IPS-18a (cell line): Measurements from ENCODE around the gene SPATA31D1.

Experiments
- H3K27ac ChIP-seq: one replicate; pipeline ENCODE4 v1.5.1; 2013; ENCODE audit warnings: low read length
- H3K27me3 ChIP-seq: one replicate; pipeline ENCODE4 v1.6.1; 2013; ENCODE audit warnings: mild to moderate bottlenecking, low read length; ENCODE audit not compliant: control insufficient read depth, insufficient read depth
- H3K36me3 ChIP-seq: one replicate; pipeline ENCODE4 v1.6.1; 2013; ENCODE audit warnings: low read depth, low read length; ENCODE audit not compliant: control insufficient read depth
- H3K4me1 ChIP-seq: one replicate; pipeline ENCODE4 v1.6.1; 2013; ENCODE audit warnings: low read depth, low read length; ENCODE audit not compliant: control insufficient read depth
- H3K4me3 ChIP-seq: one replicate; pipeline ENCODE4 v1.5.1; 2013; ENCODE audit warnings: low read length
- H3K9ac ChIP-seq: one replicate; pipeline ENCODE4 v1.6.1; 2013; ENCODE audit warnings: mild to moderate bottlenecking, low read length, moderate library complexity
- H3K9me3 ChIP-seq: one replicate; pipeline ENCODE4 v1.6.1; 2013; ENCODE audit warnings: low read depth, low read length; ENCODE audit not compliant: control insufficient read depth

The SPATA31D1 gene

DNA sequence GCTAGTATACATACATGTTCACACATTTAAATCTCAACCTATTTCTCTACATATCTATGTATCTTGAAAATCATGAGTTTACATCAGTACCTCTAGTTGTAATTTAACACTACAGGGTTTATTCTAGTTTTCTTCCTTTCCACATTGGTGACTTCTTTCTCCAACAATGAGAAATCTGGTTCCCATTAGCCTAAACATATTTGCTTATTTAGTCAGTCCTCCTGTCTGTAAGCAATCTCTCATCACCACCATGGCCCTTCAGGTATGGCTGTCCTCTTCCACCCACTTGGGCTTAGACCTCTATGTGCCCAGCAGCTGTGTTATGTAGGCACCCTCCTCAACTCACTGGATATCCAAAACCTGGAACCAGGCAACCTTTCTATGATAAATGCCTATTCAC is 8.0 kb upstream of the SPATA31D1 start:
- Histone ChIP-seq H3K27me3 (no peaks in the 10 kb centered on the region), H3K27ac (no peak overlapping the region), H3K4me1 (no peaks in the 10 kb centered on the region), H3K36me3 (no peaks in the 10 kb centered on the region), H3K4me3 (no peak overlapping the region), H3K9me3 (no peaks in the 10 kb centered on the region), H3K9ac (no peak overlapping the region)

DNA sequence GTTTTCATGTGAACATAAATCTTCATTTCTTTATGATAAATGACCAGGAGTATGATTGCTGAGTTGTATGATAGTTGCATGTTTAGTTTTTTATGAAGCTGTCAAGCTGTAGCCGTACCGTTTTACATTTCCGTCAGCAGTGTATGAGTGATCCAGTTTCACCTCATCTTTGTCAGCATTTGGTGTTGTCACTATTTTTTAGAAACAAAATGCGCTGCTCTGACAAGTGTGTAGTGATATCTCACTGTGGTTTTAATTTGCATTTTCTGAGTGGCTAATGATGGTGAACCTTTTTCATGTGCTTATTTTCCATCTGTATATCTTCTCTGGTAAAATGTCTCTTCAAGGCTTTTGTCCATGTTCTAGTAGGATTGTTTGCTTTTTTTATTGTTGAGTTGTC is 6.7 kb upstream of the SPATA31D1 start:
- H3K9ac ChIP-seq = no peak overlapping the region

DNA sequence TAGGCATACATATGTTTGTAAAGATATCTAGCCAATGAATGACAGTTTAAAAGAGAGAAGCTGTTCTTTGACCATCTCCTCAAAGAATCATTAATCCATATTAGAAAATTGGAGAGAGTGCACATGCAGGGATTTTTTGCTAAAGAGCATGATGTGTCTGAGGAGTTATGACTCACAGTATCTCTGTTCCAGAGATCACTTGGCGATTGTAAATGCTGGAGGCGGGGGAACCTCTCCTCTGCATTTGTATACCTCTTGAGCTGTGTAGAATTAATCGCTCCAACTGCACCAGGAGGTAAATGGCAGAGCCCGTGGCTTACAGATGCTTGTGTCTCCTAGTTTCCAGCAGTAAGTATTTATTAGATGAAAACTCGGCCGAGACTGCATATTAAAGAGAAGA is 3.6 kb upstream of the SPATA31D1 start:
- H3K27me3 ChIP-seq = no peaks in the 10 kb centered on the region
- no peak overlapping the region for H3K27ac ChIP-seq
- no peaks in the 10 kb centered on the region for H3K36me3 ChIP-seq
- no peaks in the 10 kb centered on the region for H3K4me1 ChIP-seq
- no peak overlapping the region for H3K9ac ChIP-seq
- no peak overlapping the region for H3K4me3 ChIP-seq
- H3K9me3 ChIP-seq = no peaks in the 10 kb centered on the region

More for the DNA sequence above, 6.7 kb upstream of the SPATA31D1 start:
- Histone ChIP-seq H3K27me3 (no peaks in the 10 kb centered on the region), H3K36me3 (no peaks in the 10 kb centered on the region), H3K27ac (no peak overlapping the region), H3K4me3 (no peak overlapping the region), H3K9me3 (no peaks in the 10 kb centered on the region), H3K4me1 (no peaks in the 10 kb centered on the region)

DNA sequence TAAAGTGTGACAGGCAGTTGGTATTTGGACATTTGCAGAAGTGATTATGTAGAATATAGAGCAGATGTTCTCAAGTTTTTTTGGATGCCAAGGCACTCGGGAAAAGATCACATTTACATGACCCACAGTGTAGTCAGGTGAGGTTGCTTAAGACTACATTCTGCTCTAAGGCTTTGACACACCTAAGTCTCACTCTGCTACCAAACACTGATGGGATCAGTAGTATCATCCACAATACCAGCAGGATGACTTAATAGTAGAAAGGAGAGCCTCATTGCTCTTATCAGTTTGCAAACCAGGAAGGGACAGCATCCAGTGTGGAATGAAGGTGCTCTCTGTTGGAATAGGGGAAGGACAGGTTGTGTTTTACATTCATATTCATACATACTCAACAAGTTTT is 2.5 kb upstream of the SPATA31D1 start:
- Histone ChIP-seq H3K27ac (no peak overlapping the region), H3K9me3 (no peaks in the 10 kb centered on the region)

DNA sequence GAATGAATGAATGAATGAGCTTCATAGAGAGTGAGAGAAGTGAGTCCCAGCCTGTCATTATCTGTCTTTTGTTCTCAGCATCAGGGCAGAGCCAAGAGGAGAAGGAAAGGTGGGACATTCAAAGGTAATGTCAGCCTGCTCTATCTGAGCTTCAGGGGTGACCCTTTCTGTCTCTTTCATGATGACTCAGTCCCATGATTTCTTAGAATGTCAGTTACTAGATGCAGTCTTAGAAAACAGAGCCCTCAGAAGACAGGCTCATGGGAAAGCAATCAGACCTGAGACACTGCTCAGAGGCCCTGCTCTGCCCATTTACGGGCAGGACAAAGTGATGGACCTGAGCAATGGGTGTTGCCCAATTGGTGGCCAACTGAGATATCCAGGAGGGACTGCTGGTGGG is 1.1 kb downstream of the SPATA31D1 start:
- no peak overlapping the region for H3K27ac ChIP-seq
- no peaks in the 10 kb centered on the region for H3K9me3 ChIP-seq
- H3K27me3 ChIP-seq = no peaks in the 10 kb centered on the region
- H3K4me3 ChIP-seq = no peak overlapping the region
- H3K4me1 ChIP-seq = no peaks in the 10 kb centered on the region
- no peak overlapping the region for H3K9ac ChIP-seq
- H3K36me3 ChIP-seq = no peaks in the 10 kb centered on the region

More for the DNA sequence above, 2.5 kb upstream of the SPATA31D1 start:
- Histone ChIP-seq H3K4me3 (no peak overlapping the region), H3K36me3 (no peaks in the 10 kb centered on the region), H3K27me3 (no peaks in the 10 kb centered on the region), H3K9ac (no peak overlapping the region), H3K4me1 (no peaks in the 10 kb centered on the region)

DNA sequence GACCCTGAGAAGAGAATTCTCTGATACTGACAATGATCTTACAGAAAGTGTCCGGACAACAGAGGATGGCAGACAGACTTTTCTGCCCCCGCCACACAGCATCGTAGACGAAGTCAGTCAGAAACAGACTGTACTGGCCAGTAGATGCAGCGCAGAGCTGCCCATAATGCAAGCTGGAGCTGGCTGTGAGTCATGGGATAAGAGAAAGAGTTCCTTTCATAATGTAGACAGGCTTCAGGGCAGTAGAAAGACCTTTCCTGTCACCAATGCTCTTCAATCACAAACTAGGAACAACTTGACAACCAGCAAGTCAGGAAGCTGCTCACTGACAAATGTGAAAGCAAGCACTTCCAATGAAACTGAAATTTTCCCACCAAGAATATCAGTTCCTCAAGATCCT is 5.1 kb downstream of the SPATA31D1 start:
- no peaks in the 10 kb centered on the region for H3K36me3 ChIP-seq

DNA sequence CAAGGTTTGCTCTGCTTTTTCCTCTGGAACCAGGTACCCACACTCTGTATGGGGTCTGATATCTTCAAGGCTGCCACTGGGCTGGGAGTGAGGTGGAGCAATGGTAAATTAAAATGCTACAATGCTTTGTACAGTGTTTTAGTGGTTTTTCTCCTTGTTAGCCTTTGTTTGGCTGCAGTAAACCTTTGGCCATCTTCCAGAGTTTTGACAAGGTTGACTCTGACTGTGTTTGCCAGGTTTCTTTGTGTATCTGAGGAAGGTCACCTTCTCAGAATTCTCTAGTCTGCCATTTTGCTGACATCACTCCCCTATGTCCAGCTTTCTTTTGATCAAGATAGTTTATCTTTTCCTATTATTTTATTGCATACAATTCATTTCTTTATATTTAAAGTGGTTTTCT is 11.2 kb downstream of the SPATA31D1 start:
- no peaks in the 10 kb centered on the region for H3K9me3 ChIP-seq
- H3K4me3 ChIP-seq = no peak overlapping the region
- no peak overlapping the region for H3K27ac ChIP-seq
- no peaks in the 10 kb centered on the region for H3K27me3 ChIP-seq
- H3K4me1 ChIP-seq = no peaks in the 10 kb centered on the region
- H3K36me3 ChIP-seq = no peaks in the 10 kb centered on the region
- no peak overlapping the region for H3K9ac ChIP-seq

More for the DNA sequence above, 5.1 kb downstream of the SPATA31D1 start:
- no peaks in the 10 kb centered on the region for H3K9me3 ChIP-seq
- H3K9ac ChIP-seq = no peak overlapping the region
- no peaks in the 10 kb centered on the region for H3K27me3 ChIP-seq
- H3K27ac ChIP-seq = no peak overlapping the region
- no peak overlapping the region for H3K4me3 ChIP-seq
- no peaks in the 10 kb centered on the region for H3K4me1 ChIP-seq

DNA sequence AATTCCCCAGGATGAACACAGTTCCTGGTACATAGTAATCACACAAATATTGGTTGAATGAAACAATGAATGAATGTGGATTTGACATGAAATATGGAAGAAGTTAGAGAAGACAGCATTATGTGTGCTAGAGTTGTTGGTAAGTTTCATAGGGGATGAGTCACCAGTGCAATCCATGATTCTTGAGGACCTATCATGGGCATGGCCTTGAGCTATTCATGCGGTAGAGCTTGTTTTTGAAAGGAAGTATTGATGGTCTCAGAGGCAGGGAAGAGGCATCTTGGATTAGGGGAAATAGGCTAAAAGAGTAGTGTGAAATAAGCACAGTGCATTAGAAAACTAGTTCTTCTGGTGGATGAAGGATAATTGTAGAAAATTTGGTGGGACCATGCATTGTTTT is 22.1 kb downstream of the SPATA31D1 start:
- H3K36me3 ChIP-seq = no peaks in the 10 kb centered on the region
- no peaks in the 10 kb centered on the region for H3K27me3 ChIP-seq
- H3K4me1 ChIP-seq = peaks cover 4% of the 10 kb centered on the region
- peaks cover 6% of the 10 kb centered on the region for H3K9me3 ChIP-seq
- no peak overlapping the region for H3K9ac ChIP-seq
- no peak overlapping the region for H3K4me3 ChIP-seq
- H3K27ac ChIP-seq = no peak overlapping the region

DNA sequence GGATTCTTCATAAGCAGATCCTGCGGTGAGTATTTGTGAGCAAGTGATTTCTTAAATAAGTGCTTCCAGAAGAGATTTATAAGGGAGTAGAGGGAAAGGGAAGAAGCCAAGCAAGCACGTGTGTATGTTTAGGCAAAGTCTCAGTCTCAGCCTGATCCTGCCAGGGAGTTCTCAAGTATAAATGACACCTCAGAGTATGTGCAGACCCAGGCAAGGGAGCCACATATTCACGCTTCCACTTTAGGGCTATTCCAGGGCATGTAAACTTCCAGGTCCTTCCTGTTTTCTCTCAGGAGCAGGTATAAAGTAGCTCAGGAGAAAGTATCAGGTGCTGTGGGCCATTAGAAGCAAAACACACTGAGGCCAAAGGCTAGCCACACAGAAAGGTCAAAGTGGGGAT is 22.6 kb downstream of the SPATA31D1 start:
- no peak overlapping the region for H3K9ac ChIP-seq
- no peak overlapping the region for H3K27ac ChIP-seq
- H3K4me3 ChIP-seq = no peak overlapping the region
- H3K9me3 ChIP-seq = peaks cover 6% of the 10 kb centered on the region
- no peaks in the 10 kb centered on the region for H3K27me3 ChIP-seq
- H3K36me3 ChIP-seq = no peaks in the 10 kb centered on the region
- H3K4me1 ChIP-seq = peaks cover 4% of the 10 kb centered on the region

DNA sequence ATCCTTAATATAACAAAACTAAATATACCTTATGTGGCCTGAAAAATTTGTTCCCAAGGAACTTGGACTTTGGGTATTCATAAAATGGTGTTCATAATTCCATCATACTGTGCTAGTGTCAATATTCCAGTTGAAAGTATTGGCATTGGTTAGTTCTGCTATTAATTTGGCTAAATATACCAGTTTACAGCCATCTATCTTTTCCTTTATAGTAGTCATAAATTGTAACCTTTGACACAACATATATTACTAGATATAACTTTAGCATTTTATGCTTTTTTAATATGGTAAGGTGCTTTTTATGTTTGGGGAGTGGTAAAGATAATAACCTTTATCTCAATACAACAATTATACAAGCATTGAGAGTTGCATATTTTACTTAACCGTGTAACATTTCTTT is 23.7 kb downstream of the SPATA31D1 start:
- no peak overlapping the region for H3K27ac ChIP-seq
- H3K9me3 ChIP-seq = peaks cover 6% of the 10 kb centered on the region
- H3K9ac ChIP-seq = no peak overlapping the region
- no peak overlapping the region for H3K4me3 ChIP-seq
- H3K4me1 ChIP-seq = peaks cover 4% of the 10 kb centered on the region
- H3K27me3 ChIP-seq = no peaks in the 10 kb centered on the region
- H3K36me3 ChIP-seq = no peaks in the 10 kb centered on the region

DNA sequence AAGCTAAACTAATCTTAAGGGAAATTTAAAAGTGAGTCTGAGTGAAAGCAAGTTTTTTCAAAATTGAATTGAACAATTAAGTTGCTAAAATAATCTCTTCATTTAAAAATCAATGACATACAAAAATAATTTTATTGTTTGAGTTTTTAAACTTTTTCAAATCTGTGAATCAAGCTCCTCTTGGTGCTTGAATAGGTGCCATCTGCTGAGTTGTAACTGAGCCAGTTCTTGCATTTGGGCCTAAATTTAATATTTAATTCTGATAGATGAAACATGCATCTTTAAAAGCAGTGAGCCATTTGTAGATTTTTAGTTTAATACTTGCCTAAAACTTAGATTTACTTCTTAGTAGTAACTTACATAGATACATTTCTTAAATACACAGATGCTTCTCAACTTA is 31.8 kb downstream of the SPATA31D1 start:
- Histone ChIP-seq H3K9ac (no peak overlapping the region), H3K27ac (no peak overlapping the region), H3K36me3 (no peaks in the 10 kb centered on the region)

DNA sequence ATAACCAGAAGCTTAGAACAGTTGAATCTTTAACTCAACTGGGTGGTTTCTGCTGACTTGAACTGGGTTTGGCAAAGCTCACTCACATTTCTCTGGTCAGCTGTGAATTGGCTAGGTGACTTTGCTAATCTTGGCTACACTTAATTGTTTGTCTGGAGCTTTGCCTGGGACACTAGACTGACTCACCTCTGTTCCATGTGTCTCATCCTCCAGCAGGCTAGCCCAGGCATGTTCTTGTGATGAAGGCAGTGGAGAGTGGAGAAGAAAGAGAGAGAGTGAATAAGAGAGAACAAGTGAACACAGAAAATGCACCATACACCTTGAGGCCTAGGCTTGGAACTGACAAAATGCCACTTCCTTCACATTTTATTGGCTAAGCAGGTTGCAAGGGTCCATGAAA is 32.6 kb downstream of the SPATA31D1 start:
- H3K27ac ChIP-seq = no peak overlapping the region
- H3K9me3 ChIP-seq = no peaks in the 10 kb centered on the region
- H3K4me3 ChIP-seq = no peak overlapping the region
- no peak overlapping the region for H3K9ac ChIP-seq
- H3K36me3 ChIP-seq = no peaks in the 10 kb centered on the region
- no peaks in the 10 kb centered on the region for H3K27me3 ChIP-seq
- no peaks in the 10 kb centered on the region for H3K4me1 ChIP-seq

More for the DNA sequence above, 31.8 kb downstream of the SPATA31D1 start:
- no peaks in the 10 kb centered on the region for H3K9me3 ChIP-seq
- H3K4me3 ChIP-seq = no peak overlapping the region
- H3K27me3 ChIP-seq = no peaks in the 10 kb centered on the region
- no peaks in the 10 kb centered on the region for H3K4me1 ChIP-seq
